ENCODE data around the gene CENPA.

Gene CENPA

GRCh38 chr2:26742048-26742770, 43.6 kb upstream of the CENPA start:
- no peaks in the 10 kb centered on the region for H3K9me2 ChIP-seq (replicated peaks; ENCODE audit: insufficient read depth, low read length)
- no peaks in the 10 kb centered on the region for H3K27me3 ChIP-seq (ENCODE audit: low read length)
- H3K4me2 ChIP-seq (ENCODE audit: low read depth, low read length, poor library complexity, severe bottlenecking), result no peak overlapping the region
- no peaks in the 10 kb centered on the region for H3K36me3 ChIP-seq (ENCODE audit: low read length)
- H3K9ac ChIP-seq (ENCODE audit: low read length), result no peak overlapping the region
- no peak for TF ChIP-seq EZH2phosphoT487 (conservative IDR thresholded peaks at IDR 0.05; ENCODE audit: low read length)
- TF ChIP-seq CTCF (IDR thresholded peaks at IDR 0.05; ENCODE audit: insufficient read depth, low read length, poor library complexity, severe bottlenecking), result no peak
- H3K9me3 ChIP-seq (ENCODE audit: insufficient read depth, low read length), result no peaks in the 10 kb centered on the region
- no peaks in the 10 kb centered on the region for H3K79me2 ChIP-seq (ENCODE audit: insufficient read depth, low read length)
- H4K20me1 ChIP-seq (ENCODE audit: low read depth, low read length), result no peaks in the 10 kb centered on the region
- H3K4me3 ChIP-seq (ENCODE audit: insufficient read depth, low read length, poor library complexity, severe bottlenecking), result no peak overlapping the region
- H3F3A ChIP-seq (ENCODE audit: insufficient read depth), result no peaks in the 10 kb centered on the region
- H3K27ac ChIP-seq (ENCODE audit: low read depth, low read length), result no peak overlapping the region
- H2AFZ ChIP-seq (ENCODE audit: low read depth, low read length, severe bottlenecking), result no peak overlapping the region

GRCh38 chr2:26743852-26744251, 42.0 kb upstream of the CENPA start:
- Histone ChIP-seq H3F3A (ENCODE audit: insufficient read depth) (no peaks in the 10 kb centered on the region), H3K4me2 (ENCODE audit: low read depth, low read length, poor library complexity, severe bottlenecking) (no peak overlapping the region), H3K9ac (ENCODE audit: low read length) (no peak overlapping the region), H2AFZ (ENCODE audit: low read depth, low read length, severe bottlenecking) (no peak overlapping the region), H3K79me2 (ENCODE audit: insufficient read depth, low read length) (no peaks in the 10 kb centered on the region), H3K36me3 (ENCODE audit: low read length) (no peaks in the 10 kb centered on the region), H4K20me1 (ENCODE audit: low read depth, low read length) (no peaks in the 10 kb centered on the region), H3K9me3 (ENCODE audit: insufficient read depth, low read length) (no peaks in the 10 kb centered on the region), H3K27me3 (ENCODE audit: low read length) (no peaks in the 10 kb centered on the region), H3K27ac (ENCODE audit: low read depth, low read length) (no peak overlapping the region), H3K4me3 (ENCODE audit: insufficient read depth, low read length, poor library complexity, severe bottlenecking) (no peak overlapping the region), H3K9me2 (replicated peaks; ENCODE audit: insufficient read depth, low read length) (no peaks in the 10 kb centered on the region)
- no peak for TF ChIP-seq CTCF (IDR thresholded peaks at IDR 0.05; ENCODE audit: insufficient read depth, low read length, poor library complexity, severe bottlenecking)
- TF ChIP-seq EZH2phosphoT487 (conservative IDR thresholded peaks at IDR 0.05; ENCODE audit: low read length), result no peak

GRCh38 chr2:26744953-26745352, 40.9 kb upstream of the CENPA start:
- H3K4me3 ChIP-seq (ENCODE audit: insufficient read depth, low read length, poor library complexity, severe bottlenecking), result no peak overlapping the region
- no peaks in the 10 kb centered on the region for H3K79me2 ChIP-seq (ENCODE audit: insufficient read depth, low read length)
- H3K9me2 ChIP-seq (replicated peaks; ENCODE audit: insufficient read depth, low read length), result no peaks in the 10 kb centered on the region
- H3K36me3 ChIP-seq (ENCODE audit: low read length), result no peaks in the 10 kb centered on the region
- no peak overlapping the region for H3K27ac ChIP-seq (ENCODE audit: low read depth, low read length)
- H2AFZ ChIP-seq (ENCODE audit: low read depth, low read length, severe bottlenecking), result no peak overlapping the region
- no peaks in the 10 kb centered on the region for H4K20me1 ChIP-seq (ENCODE audit: low read depth, low read length)
- no peak overlapping the region for H3K4me2 ChIP-seq (ENCODE audit: low read depth, low read length, poor library complexity, severe bottlenecking)
- no peaks in the 10 kb centered on the region for H3K9me3 ChIP-seq (ENCODE audit: insufficient read depth, low read length)
- no peak overlapping the region for H3K9ac ChIP-seq (ENCODE audit: low read length)
- H3F3A ChIP-seq (ENCODE audit: insufficient read depth), result no peaks in the 10 kb centered on the region
- TF ChIP-seq CTCF (IDR thresholded peaks at IDR 0.05; ENCODE audit: insufficient read depth, low read length, poor library complexity, severe bottlenecking), result no peak
- no peak for TF ChIP-seq EZH2phosphoT487 (conservative IDR thresholded peaks at IDR 0.05; ENCODE audit: low read length)
- no peaks in the 10 kb centered on the region for H3K27me3 ChIP-seq (ENCODE audit: low read length)

Measured in SU-DHL-6 (cell line).